ENCODE data around the gene PDE6H.

The PDE6H gene

GRCh38 chr12:14991069-14991468, 18.2 kb downstream of the PDE6H start:
- no peaks in the 10 kb centered on the region for H3K27me3 ChIP-seq (replicated peaks; ENCODE audit: control insufficient read depth, insufficient read depth, low read length)
- TF ChIP-seq CTCF (IDR thresholded peaks at IDR 0.05; ENCODE audit: insufficient read depth, low read length, poor library complexity, severe bottlenecking): no peak
- no peak overlapping the region for H3K4me3 ChIP-seq (replicated peaks; ENCODE audit: low read depth, low read length)
- H3K36me3 ChIP-seq (ENCODE audit: control insufficient read depth, insufficient read depth, low read length): no peaks in the 10 kb centered on the region
- DNase-seq (ENCODE audit: extremely low read depth, insufficient read length): no peak

- no peak for TF ChIP-seq CTCF (IDR thresholded peaks at IDR 0.05; ENCODE audit: insufficient read depth, low read length, poor library complexity, severe bottlenecking)
Measured at GRCh38 chr12:14992673-14993072, 19.8 kb downstream of the PDE6H start.

GRCh38 chr12:14993117-14993516, 20.3 kb downstream of the PDE6H start:
- no peak overlapping the region for H3K4me3 ChIP-seq (replicated peaks; ENCODE audit: low read depth, low read length)
- no peak for TF ChIP-seq CTCF (IDR thresholded peaks at IDR 0.05; ENCODE audit: insufficient read depth, low read length, poor library complexity, severe bottlenecking)
- H3K36me3 ChIP-seq (ENCODE audit: control insufficient read depth, insufficient read depth, low read length): no peaks in the 10 kb centered on the region
- no peaks in the 10 kb centered on the region for H3K27me3 ChIP-seq (replicated peaks; ENCODE audit: control insufficient read depth, insufficient read depth, low read length)
- no peak for DNase-seq (ENCODE audit: extremely low read depth, insufficient read length)

More at GRCh38 chr12:14992673-14993072, 19.8 kb downstream of the PDE6H start:
- no peak for DNase-seq (ENCODE audit: extremely low read depth, insufficient read length)
- Histone ChIP-seq H3K4me3 (replicated peaks; ENCODE audit: low read depth, low read length) (no peak overlapping the region), H3K36me3 (ENCODE audit: control insufficient read depth, insufficient read depth, low read length) (no peaks in the 10 kb centered on the region), H3K27me3 (replicated peaks; ENCODE audit: control insufficient read depth, insufficient read depth, low read length) (no peaks in the 10 kb centered on the region)

GRCh38 chr12:14993537-14994266, 20.9 kb downstream of the PDE6H start:
- H3K4me3 ChIP-seq (replicated peaks; ENCODE audit: low read depth, low read length): no peak overlapping the region
- TF ChIP-seq CTCF (IDR thresholded peaks at IDR 0.05; ENCODE audit: insufficient read depth, low read length, poor library complexity, severe bottlenecking): no peak
- DNase-seq (ENCODE audit: extremely low read depth, insufficient read length): no peak
- H3K27me3 ChIP-seq (replicated peaks; ENCODE audit: control insufficient read depth, insufficient read depth, low read length): no peaks in the 10 kb centered on the region
- no peaks in the 10 kb centered on the region for H3K36me3 ChIP-seq (ENCODE audit: control insufficient read depth, insufficient read depth, low read length)

GRCh38 chr12:14994610-14995009, 21.8 kb downstream of the PDE6H start:
- TF ChIP-seq CTCF (IDR thresholded peaks at IDR 0.05; ENCODE audit: insufficient read depth, low read length, poor library complexity, severe bottlenecking): no peak
- Histone ChIP-seq H3K4me3 (replicated peaks; ENCODE audit: low read depth, low read length) (no peak overlapping the region), H3K36me3 (ENCODE audit: control insufficient read depth, insufficient read depth, low read length) (no peaks in the 10 kb centered on the region), H3K27me3 (replicated peaks; ENCODE audit: control insufficient read depth, insufficient read depth, low read length) (no peaks in the 10 kb centered on the region)
- DNase-seq (ENCODE audit: extremely low read depth, insufficient read length): no peak

Measured in GM06990 (cell line).